ENCODE data around the gene VPS37C. TPM values are rescaled to one million over a fixed set of nuclear protein-coding genes. Genes with fewer than 3 reads are reported as not detected.

Gene VPS37C
- total and polyA plus RNA-seq, 2 of the 13 experiments (the other 11 are each of a cell fraction or from before 2014, with no cell fraction given) = 7.5 to 8.8 TPM

DNA sequence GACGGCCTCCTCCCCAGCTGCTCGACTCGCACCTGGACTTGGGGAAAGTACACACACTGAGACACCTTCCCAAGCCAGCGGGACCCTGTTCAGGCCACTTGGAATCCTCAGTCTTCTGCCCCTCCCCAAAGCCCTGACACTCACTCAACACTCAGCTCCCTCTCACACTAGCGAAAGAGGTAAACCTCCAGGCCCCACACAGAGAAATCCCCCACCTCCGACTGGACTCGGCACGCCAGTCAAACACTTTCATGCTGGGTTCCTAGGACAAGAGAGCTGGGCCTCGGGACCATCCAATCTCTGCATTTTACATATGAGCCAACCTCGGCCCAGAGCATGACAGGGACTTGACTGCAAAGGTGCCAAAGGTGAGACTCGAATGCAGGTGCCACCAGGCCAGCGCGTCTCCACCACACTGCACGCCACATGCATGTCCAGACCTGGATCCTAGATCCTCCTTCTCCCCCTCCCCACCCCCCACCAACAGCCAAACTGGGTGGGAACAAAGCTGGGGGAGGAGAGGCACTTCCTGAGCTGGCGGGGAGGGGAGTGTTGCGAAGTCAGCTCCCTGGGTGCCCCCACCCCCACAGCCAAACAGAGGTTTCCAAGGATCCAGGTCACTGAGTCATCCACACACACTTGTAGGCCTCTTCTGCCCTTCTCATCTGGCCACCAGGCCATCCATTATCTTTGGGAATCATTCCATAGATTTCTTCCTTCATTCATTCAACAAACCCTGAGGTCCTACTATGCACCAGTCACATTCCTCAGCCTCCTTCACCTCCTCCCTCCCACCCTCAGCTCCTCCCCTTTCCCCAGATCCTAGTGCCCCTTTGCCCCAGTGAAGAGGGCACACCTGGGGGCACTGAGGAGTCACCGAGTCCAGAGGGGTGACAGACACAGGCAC is 69.6 kb downstream of the VPS37C start (continued):
- TF ChIP-seq, protein P1, sequence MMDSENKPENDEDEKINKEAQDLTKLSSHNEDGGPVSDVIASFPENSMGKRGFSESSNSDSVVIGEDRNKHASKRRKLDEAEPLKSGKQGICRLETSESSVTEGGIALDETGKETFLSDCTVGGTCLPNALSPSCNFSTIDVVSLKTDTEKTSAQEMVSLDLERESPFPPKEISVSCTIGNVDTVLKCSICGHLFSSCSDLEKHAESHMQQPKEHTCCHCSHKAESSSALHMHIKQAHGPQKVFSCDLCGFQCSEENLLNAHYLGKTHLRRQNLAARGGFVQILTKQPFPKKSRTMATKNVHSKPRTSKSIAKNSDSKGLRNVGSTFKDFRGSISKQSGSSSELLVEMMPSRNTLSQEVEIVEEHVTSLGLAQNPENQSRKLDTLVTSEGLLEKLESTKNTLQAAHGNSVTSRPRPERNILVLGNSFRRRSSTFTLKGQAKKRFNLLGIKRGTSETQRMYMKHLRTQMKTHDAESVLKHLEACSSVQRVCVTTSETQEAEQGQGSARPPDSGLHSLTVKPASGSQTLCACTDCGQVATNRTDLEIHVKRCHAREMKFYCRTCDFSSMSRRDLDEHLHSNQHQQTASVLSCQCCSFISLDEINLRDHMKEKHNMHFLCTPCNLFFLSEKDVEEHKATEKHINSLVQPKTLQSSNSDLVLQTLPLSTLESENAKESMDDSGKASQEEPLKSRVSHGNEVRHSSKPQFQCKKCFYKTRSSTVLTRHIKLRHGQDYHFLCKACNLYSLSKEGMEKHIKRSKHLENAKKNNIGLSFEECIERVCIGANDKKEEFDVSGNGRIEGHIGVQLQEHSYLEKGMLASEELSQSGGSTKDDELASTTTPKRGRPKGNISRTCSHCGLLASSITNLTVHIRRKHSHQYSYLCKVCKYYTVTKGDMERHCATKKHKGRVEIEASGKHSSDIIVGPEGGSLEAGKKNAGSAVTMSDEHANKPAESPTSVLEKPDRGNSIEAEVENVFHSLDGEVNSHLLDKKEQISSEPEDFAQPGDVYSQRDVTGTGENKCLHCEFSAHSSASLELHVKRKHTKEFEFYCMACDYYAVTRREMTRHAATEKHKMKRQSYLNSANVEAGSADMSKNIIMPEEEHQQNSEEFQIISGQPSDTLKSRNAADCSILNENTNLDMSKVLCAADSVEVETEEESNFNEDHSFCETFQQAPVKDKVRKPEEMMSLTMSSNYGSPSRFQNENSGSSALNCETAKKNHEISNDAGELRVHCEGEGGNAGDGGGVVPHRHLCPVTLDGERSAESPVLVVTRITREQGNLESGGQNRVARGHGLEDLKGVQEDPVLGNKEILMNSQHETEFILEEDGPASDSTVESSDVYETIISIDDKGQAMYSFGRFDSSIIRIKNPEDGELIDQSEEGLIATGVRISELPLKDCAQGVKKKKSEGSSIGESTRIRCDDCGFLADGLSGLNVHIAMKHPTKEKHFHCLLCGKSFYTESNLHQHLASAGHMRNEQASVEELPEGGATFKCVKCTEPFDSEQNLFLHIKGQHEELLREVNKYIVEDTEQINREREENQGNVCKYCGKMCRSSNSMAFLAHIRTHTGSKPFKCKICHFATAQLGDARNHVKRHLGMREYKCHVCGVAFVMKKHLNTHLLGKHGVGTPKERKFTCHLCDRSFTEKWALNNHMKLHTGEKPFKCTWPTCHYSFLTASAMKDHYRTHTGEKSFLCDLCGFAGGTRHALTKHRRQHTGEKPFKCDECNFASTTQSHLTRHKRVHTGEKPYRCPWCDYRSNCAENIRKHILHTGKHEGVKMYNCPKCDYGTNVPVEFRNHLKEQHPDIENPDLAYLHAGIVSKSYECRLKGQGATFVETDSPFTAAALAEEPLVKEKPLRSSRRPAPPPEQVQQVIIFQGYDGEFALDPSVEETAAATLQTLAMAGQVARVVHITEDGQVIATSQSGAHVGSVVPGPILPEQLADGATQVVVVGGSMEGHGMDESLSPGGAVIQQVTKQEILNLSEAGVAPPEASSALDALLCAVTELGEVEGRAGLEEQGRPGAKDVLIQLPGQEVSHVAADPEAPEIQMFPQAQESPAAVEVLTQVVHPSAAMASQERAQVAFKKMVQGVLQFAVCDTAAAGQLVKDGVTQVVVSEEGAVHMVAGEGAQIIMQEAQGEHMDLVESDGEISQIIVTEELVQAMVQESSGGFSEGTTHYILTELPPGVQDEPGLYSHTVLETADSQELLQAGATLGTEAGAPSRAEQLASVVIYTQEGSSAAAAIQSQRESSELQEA (CRISPR knock-in tag; IDR thresholded peaks at IDR 0.05; ENCODE audit: not compliant biosample characterization) = no peak
- TF ChIP-seq ZNF891 (CRISPR knock-in tag; IDR thresholded peaks at IDR 0.05) = no peak

DNA sequence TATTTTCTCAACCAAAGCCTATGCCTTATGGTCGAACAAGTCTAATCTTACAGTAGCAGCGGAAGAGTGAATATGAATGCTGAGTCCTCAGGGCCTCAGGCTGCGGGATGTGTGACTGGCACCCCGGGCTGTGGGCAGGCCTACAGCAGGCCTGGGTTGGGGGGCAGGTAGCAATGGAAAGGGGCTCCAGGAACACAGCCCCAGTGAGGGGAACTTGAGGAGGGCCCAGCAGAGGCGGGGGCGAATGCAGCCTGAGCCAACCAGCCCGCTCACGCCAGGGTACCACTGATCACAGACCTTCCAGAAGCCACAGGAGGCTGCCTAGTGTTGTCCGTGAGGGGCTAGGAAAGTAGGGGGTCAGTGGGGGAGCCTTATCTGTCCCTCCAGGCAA is 70.2 kb downstream of the VPS37C start:
- in situ Hi-C loops (cut with HindIII; ENCODE audit: extremely low pct_ligation_motif_present, low pct_unique_long_range_greater_than_20kb) = no loop called here
- Histone ChIP-seq H3K9me3 (ENCODE audit: low read length) (no peaks in the 10 kb centered on the region), H4K20me1 (ENCODE audit: insufficient read depth, low read length) (no peaks in the 10 kb centered on the region), H3K4me3 (replicated peaks in 1 of 3; ENCODE audit: insufficient read depth in 1 of 3, low read depth in 2 of 3, low read length in 3 of 3) (no peak overlapping the region), H2AFZ (ENCODE audit: low read length) (no peak overlapping the region), H3K79me2 (ENCODE audit: insufficient read depth, low read length) (no peaks in the 10 kb centered on the region), H3K9ac (ENCODE audit: insufficient read depth, low read depth, low read length) (no peak overlapping the region), H3K36me3 (replicated peaks in 1 of 2; ENCODE audit: control insufficient read depth in 1 of 2, insufficient read depth in 2 of 2, low read length in 2 of 2) (no peaks in the 10 kb centered on the region), H3K27me3 (ENCODE audit: control insufficient read depth in 1 of 2, insufficient read depth in 2 of 2, low read length in 2 of 2) (peaks cover 0 to 4% of the 10 kb centered on the region in 2 experiments; a peak in 2 of 5 replicates), H3K4me1 (ENCODE audit: insufficient read depth, low read length) (no peaks in the 10 kb centered on the region), H3K4me2 (ENCODE audit: low read depth, low read length) (no peak overlapping the region), H3K27ac (ENCODE audit: extremely low read length, insufficient read depth, low read length) (no peak overlapping the region)
- intact Hi-C loops (cut with micrococcal nuclease; ENCODE audit: unreplicated experiment) = no loop called here
- ChIA-PET CTCF (ENCODE audit: low intra/inter-chr PET ratio, low total read pairs) (no interaction called here), POLR2A (no interaction called here)
- ATAC-seq (no peak; the same call in 2 of the 3 replicates), DNase-seq (ENCODE audit: low spot score) (no peak), FAIRE-seq (no peak)
- whole genome bisulfite sequencing (ENCODE audit: low lambda C conversion rate) = 60% methylated on average over 5 of the region's 9 CpGs
- no TSS peak for BruUV-seq (replicated peaks)
- no peak for TF ChIP-seq KDM5B (CRISPR knock-in tag; IDR thresholded peaks at IDR 0.05; ENCODE audit: borderline replicate concordance)
- TF ChIP-seq, protein P2, sequence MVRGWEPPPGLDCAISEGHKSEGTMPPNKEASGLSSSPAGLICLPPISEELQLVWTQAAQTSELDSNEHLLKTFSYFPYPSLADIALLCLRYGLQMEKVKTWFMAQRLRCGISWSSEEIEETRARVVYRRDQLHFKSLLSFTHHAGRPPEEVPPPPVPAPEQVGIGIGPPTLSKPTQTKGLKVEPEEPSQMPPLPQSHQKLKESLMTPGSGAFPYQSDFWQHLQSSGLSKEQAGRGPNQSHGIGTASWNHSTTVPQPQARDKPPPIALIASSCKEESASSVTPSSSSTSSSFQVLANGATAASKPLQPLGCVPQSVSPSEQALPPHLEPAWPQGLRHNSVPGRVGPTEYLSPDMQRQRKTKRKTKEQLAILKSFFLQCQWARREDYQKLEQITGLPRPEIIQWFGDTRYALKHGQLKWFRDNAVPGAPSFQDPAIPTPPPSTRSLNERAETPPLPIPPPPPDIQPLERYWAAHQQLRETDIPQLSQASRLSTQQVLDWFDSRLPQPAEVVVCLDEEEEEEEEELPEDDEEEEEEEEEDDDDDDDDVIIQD (CRISPR knock-in tag; IDR thresholded peaks at IDR 0.05; ENCODE audit: low read depth) = no peak
- TF ChIP-seq TAF15 (IDR thresholded peaks at IDR 0.05; ENCODE audit: low read depth, low read length, poor library complexity, severe bottlenecking) = no peak
- TF ChIP-seq, protein P3, sequence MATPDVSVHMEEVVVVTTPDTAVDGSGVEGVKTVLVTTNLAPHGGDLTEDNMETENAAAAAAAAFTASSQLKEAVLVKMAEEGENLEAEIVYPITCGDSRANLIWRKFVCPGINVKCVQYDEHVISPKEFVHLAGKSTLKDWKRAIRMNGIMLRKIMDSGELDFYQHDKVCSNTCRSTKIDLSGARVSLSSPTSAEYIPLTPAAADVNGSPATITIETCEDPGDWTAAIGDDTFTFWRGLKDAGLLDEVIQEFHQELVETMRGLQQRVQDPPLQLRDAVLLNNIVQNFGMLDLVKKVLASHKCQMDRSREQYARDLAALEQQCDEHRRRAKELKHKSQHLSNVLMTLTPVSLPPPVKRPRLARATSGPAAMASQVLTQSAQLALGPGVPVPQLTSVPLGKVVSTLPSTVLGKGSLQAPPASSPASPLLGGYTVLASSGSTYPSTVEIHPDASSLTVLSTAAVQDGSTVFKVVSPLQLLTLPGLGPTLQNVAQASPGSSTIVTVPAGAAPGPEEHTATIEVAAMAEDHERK (CRISPR knock-in tag; IDR thresholded peaks at IDR 0.05; ENCODE audit: low read depth) = no peak
- TF ChIP-seq ZNF205 (CRISPR knock-in tag; IDR thresholded peaks at IDR 0.05) = no peak
- no peak for TF ChIP-seq EHMT2 (IDR thresholded peaks at IDR 0.05; ENCODE audit: borderline replicate concordance, low read depth, low read length)

All from HepG2 (cell line).